Natural killer cell (primary cell): ENCODE results near the gene DUS2. TPM values are rescaled to one million over a fixed set of nuclear protein-coding genes. Genes with fewer than 3 reads are reported as not detected.
A peak's percentile ranks its signal among the peaks of the same experiment; 100 is the strongest.

ENCODE experiments used
- ATAC-seq, 3 donors: fragments of 150-1000 bp in 2 of 3; fragments of 200-7000 bp in 1 of 3; cut with Tn5 transposase; 1 replicate in 1 of 3; 2 replicates in 2 of 3; pipeline ENCODE4 v1.10.0; 2021; ENCODE audit warnings: mild to moderate bottlenecking in 2 of 3, moderate library complexity in 2 of 3
- DNase-seq, 2 donors: peaks; one replicate each; pipeline versions ENCODE4 v3.0.0 to v3.0.0-alpha.2; 2013 to 2021; ENCODE audit warnings: mixed read lengths in 1 of 2
- H3K27ac ChIP-seq: one replicate; pipeline ENCODE4 v1.5.1; 2013; ENCODE audit warnings: mild to moderate bottlenecking, low read length
- H3K27me3 ChIP-seq: one replicate; pipeline ENCODE4 v1.6.1; 2013; ENCODE audit warnings: low read length; ENCODE audit not compliant: control insufficient read depth, insufficient read depth
- H3K36me3 ChIP-seq: one replicate; pipeline ENCODE4 v1.6.1; 2013; ENCODE audit warnings: low read length; ENCODE audit not compliant: control insufficient read depth, insufficient read depth
- H3K4me1 ChIP-seq: one replicate; pipeline ENCODE4 v1.6.1; 2013; ENCODE audit warnings: low read length; ENCODE audit not compliant: control insufficient read depth, insufficient read depth
- H3K4me3 ChIP-seq: one replicate; pipeline ENCODE4 v1.5.1; 2013; ENCODE audit warnings: low read length
- H3K9me3 ChIP-seq: one replicate; pipeline ENCODE4 v1.6.1; 2013; ENCODE audit warnings: low read length; ENCODE audit not compliant: control insufficient read depth, insufficient read depth
- H3K27ac Mint-ChIP-seq, 2 donors: one replicate each; pipeline ENCODE4 v1.8.0; 2022; ENCODE audit warnings: mild to moderate bottlenecking in 2 of 2, mixed read lengths in 2 of 2, moderate library complexity in 1 of 2
- H3K27me3 Mint-ChIP-seq, 2 donors: one replicate each; pipeline ENCODE4 v1.8.0; 2022; ENCODE audit warnings: low read depth in 2 of 2, mixed read lengths in 2 of 2
- H3K36me3 Mint-ChIP-seq: one replicate; pipeline ENCODE4 v1.8.0; 2022; ENCODE audit warnings: mixed read lengths
- H3K4me1 Mint-ChIP-seq, 2 donors: one replicate each; pipeline ENCODE4 v1.8.0; 2022; ENCODE audit warnings: mixed read lengths in 2 of 2
- H3K4me3 Mint-ChIP-seq: one replicate; pipeline ENCODE4 v1.8.0; 2022; ENCODE audit warnings: mild to moderate bottlenecking, moderate library complexity, mixed read lengths
- H3K9me3 Mint-ChIP-seq, 2 donors: one replicate each; pipeline ENCODE4 v1.8.0; 2022; ENCODE audit warnings: mixed read lengths in 2 of 2
- WGBS: methylation state at CpG from one replicate; pipeline ENCODE4 v1.1.7; 2013; ENCODE audit warnings: missing lambda C conversion rate; ENCODE audit not compliant: insufficient coverage; 5-methylcytosine and 5-hydroxymethylcytosine counted together
- intact Hi-C: fragments of 100-400 bp; cut with micrococcal nuclease; formaldehyde crosslinking; loops from one replicate; pipeline ENCODE4 v1.14.2; 2022
- total RNA-seq, 4 donors: library from RNA; stranded (reverse); fragments of 120-200 nt in 1 of 4; gene quantifications; one replicate each; pipeline versions ENCODE4 v1.2.3 to v1.2.4, GENCODE V29; 2013 to 2022
- TF ChIP-seq, protein P1 (sequence below): fragments of 200-600 bp; IDR thresholded peaks from one replicate; pipeline ENCODE4 v1.8.0; 2022; ENCODE audit warnings: antibody characterized with exemption

Gene DUS2
- total RNA-seq, 3 donors from 2014 or later (not counting 1 experiment from before 2014, with no cell fraction given): 21.6 to 24.2 (median 22.7) TPM

DNA sequence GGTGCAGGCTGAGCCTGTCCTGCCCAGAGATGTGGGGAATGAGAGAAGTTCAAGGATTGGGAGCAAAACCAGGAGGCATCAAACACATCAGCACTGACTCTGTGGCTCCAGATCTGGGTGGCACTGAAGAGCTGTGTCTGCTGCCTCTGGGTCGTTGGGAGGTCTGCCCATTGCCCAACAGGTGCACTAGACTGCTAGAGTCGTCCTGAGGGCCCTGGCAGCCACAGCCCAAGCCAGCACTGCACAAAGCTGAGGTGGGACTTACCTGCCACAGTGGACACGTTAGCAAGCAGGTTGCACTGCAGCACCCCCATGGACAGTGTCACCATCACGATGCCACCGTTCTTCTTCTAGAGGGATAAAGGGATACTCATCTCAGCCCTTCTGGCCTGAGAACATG, 46.1 kb upstream of the DUS2 start:
- Histone ChIP-seq H3K4me1 (no peaks in the 10 kb centered on the region), H3K27ac (no peak overlapping the region), H3K27me3 (no peaks in the 10 kb centered on the region), H3K9me3 (no peaks in the 10 kb centered on the region), H3K4me3 (no peak overlapping the region), H3K36me3 (no peaks in the 10 kb centered on the region)
- TF ChIP-seq, protein P1, sequence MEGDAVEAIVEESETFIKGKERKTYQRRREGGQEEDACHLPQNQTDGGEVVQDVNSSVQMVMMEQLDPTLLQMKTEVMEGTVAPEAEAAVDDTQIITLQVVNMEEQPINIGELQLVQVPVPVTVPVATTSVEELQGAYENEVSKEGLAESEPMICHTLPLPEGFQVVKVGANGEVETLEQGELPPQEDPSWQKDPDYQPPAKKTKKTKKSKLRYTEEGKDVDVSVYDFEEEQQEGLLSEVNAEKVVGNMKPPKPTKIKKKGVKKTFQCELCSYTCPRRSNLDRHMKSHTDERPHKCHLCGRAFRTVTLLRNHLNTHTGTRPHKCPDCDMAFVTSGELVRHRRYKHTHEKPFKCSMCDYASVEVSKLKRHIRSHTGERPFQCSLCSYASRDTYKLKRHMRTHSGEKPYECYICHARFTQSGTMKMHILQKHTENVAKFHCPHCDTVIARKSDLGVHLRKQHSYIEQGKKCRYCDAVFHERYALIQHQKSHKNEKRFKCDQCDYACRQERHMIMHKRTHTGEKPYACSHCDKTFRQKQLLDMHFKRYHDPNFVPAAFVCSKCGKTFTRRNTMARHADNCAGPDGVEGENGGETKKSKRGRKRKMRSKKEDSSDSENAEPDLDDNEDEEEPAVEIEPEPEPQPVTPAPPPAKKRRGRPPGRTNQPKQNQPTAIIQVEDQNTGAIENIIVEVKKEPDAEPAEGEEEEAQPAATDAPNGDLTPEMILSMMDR: no peak
- 70% methylated on average over 5 of the region's 5 CpGs for WGBS
- Mint-ChIP-seq H3K9me3 (no peaks in the 10 kb centered on the region), H3K27me3 (no peaks in the 10 kb centered on the region), H3K4me1 (no peaks in the 10 kb centered on the region), H3K4me3 (no peak overlapping the region), H3K27ac (no peak overlapping the region), H3K36me3 (no peaks in the 10 kb centered on the region)
- intact Hi-C loops: no loop called here
- no peak for DNase-seq
- ATAC-seq: no peak

- Mint-ChIP-seq H3K27ac (no peak overlapping the region), H3K27me3 (no peaks in the 10 kb centered on the region), H3K9me3 (no peaks in the 10 kb centered on the region), H3K4me3 (no peak overlapping the region), H3K4me1 (no peaks in the 10 kb centered on the region), H3K36me3 (no peaks in the 10 kb centered on the region)
- Histone ChIP-seq H3K9me3 (no peaks in the 10 kb centered on the region), H3K27ac (no peak overlapping the region), H3K36me3 (no peaks in the 10 kb centered on the region), H3K4me3 (no peak overlapping the region), H3K4me1 (no peaks in the 10 kb centered on the region), H3K27me3 (no peaks in the 10 kb centered on the region)
- DNase-seq (no peak), ATAC-seq (no peak)
- TF ChIP-seq, protein P1: no peak
- 88% methylated on average over 8 of the region's 9 CpGs for WGBS
- intact Hi-C loops: no loop called here
These were observed 45.4 kb upstream of the DUS2 start for GRCh38 chr16:67977469-67978227.

GRCh38 chr16:67979955-67980678, 43.0 kb upstream of the DUS2 start, which contains the start of gene DPEP3:
Gene DPEP3, minus strand, starts transcription at chr16:67980499. Its CDS starts 119 bp downstream, at chr16:67980380.
- 76% methylated on average over 62 of the region's 62 CpGs for WGBS
- DNase-seq (no peak), ATAC-seq (no peak)
- Mint-ChIP-seq H3K9me3 (no peaks in the 10 kb centered on the region), H3K4me3 (no peak within 1 kb of the TSS), H3K36me3 (no peaks in the 10 kb centered on the region), H3K27me3 (no peaks in the 10 kb centered on the region), H3K4me1 (peaks cover 15% of the 10 kb centered on the region in 2 donors), H3K27ac (no peak within 1 kb of the TSS)
- TF ChIP-seq, protein P1: peak; percentile 15
- Histone ChIP-seq H3K27ac (no peak within 1 kb of the TSS), H3K4me1 (peaks cover 21% of the 10 kb centered on the region), H3K36me3 (no peaks in the 10 kb centered on the region), H3K4me3 (no peak within 1 kb of the TSS), H3K9me3 (no peaks in the 10 kb centered on the region), H3K27me3 (no peaks in the 10 kb centered on the region)
- intact Hi-C loops: no loop called here
